Dendritic cell treated with granulocyte-macrophage colony-stimulating factor and Interleukin-4, amounts not matched to agents 40 ng/mL and 50 ng/mL, for 4 days (primary cell): ENCODE results near the gene DRD1.
"Not testable (repeated sequence)": the region's sequence is repeated elsewhere in the genome, so short reads cannot be mapped to it uniquely, and the experiment has no call there.

Source experiments
- H3K27ac Mint-ChIP-seq: one replicate; pipeline ENCODE4 v1.8.0; 2022; ENCODE audit warnings: mild to moderate bottlenecking, mixed read lengths
- H3K27me3 Mint-ChIP-seq: one replicate; pipeline ENCODE4 v1.8.0; 2022; ENCODE audit warnings: mild to moderate bottlenecking, mixed read lengths
- H3K36me3 Mint-ChIP-seq: one replicate; pipeline ENCODE4 v1.8.0; 2022; ENCODE audit warnings: low read depth, mixed read lengths
- H3K4me1 Mint-ChIP-seq: one replicate; pipeline ENCODE4 v1.8.0; 2022; ENCODE audit warnings: low read depth, mixed read lengths
- H3K4me3 Mint-ChIP-seq: one replicate; pipeline ENCODE4 v1.8.0; 2022; ENCODE audit warnings: mild to moderate bottlenecking, moderate library complexity, mixed read lengths
- H3K9me3 Mint-ChIP-seq: one replicate; pipeline ENCODE4 v1.8.0; 2022; ENCODE audit warnings: mixed read lengths
- intact Hi-C: fragments of 100-400 bp; cut with micrococcal nuclease; formaldehyde crosslinking; loops from one replicate; pipeline ENCODE4 v1.15.0; 2022

Gene DRD1

DNA sequence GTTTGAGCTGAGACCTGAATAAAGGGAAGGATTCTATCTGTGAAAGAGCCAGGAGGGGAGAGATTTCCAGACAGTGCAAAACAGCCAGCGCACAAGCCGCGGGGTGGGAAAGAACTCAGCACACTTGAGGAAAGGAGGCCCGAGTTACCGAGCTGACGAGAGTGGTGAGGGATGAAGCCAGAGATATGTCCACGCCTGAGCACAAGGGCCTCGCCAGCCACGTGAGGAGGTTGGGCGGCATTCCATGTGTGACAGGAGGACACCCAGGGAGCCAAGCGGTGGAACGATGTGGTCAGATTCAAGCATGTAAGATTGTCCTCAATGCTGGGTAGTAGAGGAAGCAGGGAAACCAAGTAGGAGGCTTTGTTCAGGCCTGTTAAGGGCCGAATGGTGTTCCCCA lies 17.4 kb upstream of the DRD1 start:
- no peak overlapping the region for H3K27ac Mint-ChIP-seq
- H3K9me3 Mint-ChIP-seq = no peaks in the 10 kb centered on the region
- H3K27me3 Mint-ChIP-seq = peaks cover 13% of the 10 kb centered on the region
- peaks cover 5% of the 10 kb centered on the region for H3K4me1 Mint-ChIP-seq
- H3K36me3 Mint-ChIP-seq = no peaks in the 10 kb centered on the region
- intact Hi-C loops = no loop called here
- H3K4me3 Mint-ChIP-seq = no peak overlapping the region

DNA sequence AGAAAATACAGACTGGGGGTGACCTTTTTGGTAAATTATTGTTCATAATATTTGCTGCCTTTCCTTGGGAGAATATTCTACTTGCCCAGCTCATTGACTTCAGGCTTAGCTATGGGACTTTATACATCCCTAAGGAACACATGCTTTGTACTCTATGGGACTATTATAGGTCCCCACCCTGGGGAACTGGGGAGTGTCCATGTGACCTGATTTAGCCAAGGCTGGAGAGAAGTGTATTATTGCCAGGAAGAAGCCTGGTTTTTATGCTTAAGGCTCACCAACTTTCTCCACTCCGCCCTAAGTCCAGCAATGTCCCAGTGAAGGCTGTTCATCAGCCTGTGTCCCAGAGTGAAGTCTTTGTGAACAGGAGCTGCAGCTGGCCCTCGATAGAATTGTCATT lies 16.6 kb upstream of the DRD1 start:
- intact Hi-C loops = no loop called here
- Mint-ChIP-seq H3K9me3 (no peaks in the 10 kb centered on the region), H3K4me1 (peaks cover 5% of the 10 kb centered on the region)

GRCh38 chr5:175460126-175460525 lies 16.1 kb upstream of the DRD1 start:
- Mint-ChIP-seq H3K4me1 (peaks cover 5% of the 10 kb centered on the region), H3K9me3 (no peaks in the 10 kb centered on the region), H3K27me3 (peaks cover 14% of the 10 kb centered on the region), H3K4me3 (no peak overlapping the region), H3K27ac (no peak overlapping the region), H3K36me3 (no peaks in the 10 kb centered on the region)
- intact Hi-C loops = no loop called here

More for the DNA sequence above, 16.6 kb upstream of the DRD1 start:
- H3K36me3 Mint-ChIP-seq = no peaks in the 10 kb centered on the region
- H3K4me3 Mint-ChIP-seq = no peak overlapping the region
- no peak overlapping the region for H3K27ac Mint-ChIP-seq
- peaks cover 14% of the 10 kb centered on the region for H3K27me3 Mint-ChIP-seq

DNA sequence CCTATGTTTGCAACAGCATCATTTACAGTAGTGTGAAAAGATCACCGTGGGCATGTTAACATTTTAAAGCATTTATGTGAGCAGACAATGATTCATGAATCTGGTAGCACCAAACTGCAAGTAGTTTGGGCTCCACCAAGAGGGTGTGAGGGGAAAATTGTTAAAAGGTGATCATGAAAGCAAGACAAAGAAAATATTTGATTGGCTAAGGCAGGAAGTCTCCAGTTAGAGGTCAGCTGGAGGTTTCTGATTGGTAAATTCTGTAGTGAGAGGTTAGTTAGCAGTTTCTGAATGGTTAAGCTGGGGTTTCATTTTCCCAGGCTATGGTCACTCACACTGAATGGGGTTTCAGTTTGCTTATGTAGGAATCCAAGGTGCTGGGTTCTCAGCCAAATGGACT lies 13.5 kb upstream of the DRD1 start:
- Mint-ChIP-seq H3K9me3 (no peaks in the 10 kb centered on the region), H3K27me3 (peaks cover 27% of the 10 kb centered on the region), H3K4me1 (no peaks in the 10 kb centered on the region), H3K36me3 (no peaks in the 10 kb centered on the region), H3K27ac (no peak overlapping the region), H3K4me3 (no peak overlapping the region)
- intact Hi-C loops = no loop called here

- Mint-ChIP-seq H3K36me3 (no peaks in the 10 kb centered on the region), H3K27me3 (peaks cover 30% of the 10 kb centered on the region), H3K4me3 (no peak overlapping the region), H3K27ac (no peak overlapping the region), H3K4me1 (no peaks in the 10 kb centered on the region), H3K9me3 (no peaks in the 10 kb centered on the region)
- intact Hi-C loops = no loop called here
These were observed 12.2 kb upstream of the DRD1 start for GRCh38 chr5:175456105-175456742.

DNA sequence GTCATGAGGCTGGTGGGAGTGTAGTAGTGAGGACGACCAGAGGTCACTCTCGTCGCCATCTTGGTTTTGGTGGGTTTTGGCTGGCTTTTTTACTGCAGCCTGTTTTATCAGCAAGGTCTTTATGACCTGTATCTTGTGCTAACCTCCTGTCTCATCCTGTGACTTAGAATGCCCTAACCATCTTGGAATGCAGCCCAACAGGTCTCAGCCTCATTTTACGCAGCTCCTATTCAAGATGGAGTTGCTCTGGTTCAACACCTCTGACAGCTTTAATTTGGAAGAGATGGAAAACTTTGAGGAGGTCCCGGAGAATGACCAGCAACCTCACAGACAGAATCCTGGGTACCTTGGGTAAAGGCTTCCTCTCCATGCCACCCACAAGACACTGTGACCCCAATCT lies 10.4 kb upstream of the DRD1 start:
- H3K36me3 Mint-ChIP-seq, H3K9me3 Mint-ChIP-seq, H3K4me3 Mint-ChIP-seq, H3K4me1 Mint-ChIP-seq, H3K27ac Mint-ChIP-seq, intact Hi-C loops: not testable (repeated sequence)
- H3K27me3 Mint-ChIP-seq = peaks cover 42% of the 10 kb centered on the region

DNA sequence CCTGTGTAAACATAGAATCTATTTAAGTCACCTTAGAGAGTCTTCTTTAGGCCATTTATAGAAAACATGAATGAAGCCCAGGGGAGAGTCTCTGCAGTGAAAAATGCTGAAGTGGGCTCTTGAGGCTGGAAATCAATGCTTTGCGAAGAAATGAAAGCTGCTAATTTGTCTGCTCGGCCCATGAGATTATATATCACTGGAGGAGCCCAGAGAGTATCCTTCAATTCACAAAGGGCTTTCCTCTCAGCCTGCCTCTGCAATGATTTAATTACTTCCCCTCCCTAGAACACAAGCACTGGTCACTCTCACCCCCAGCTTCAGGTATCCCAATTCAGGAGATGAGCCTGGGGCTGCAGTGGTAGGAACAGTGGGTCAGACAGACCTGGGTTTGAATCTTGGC lies 8.2 kb upstream of the DRD1 start:
- peaks cover 46% of the 10 kb centered on the region for H3K27me3 Mint-ChIP-seq
- H3K27ac Mint-ChIP-seq = no peak overlapping the region
- intact Hi-C loops = no loop called here
- H3K4me3 Mint-ChIP-seq = no peak overlapping the region
- H3K36me3 Mint-ChIP-seq = no peaks in the 10 kb centered on the region
- no peaks in the 10 kb centered on the region for H3K4me1 Mint-ChIP-seq
- no peaks in the 10 kb centered on the region for H3K9me3 Mint-ChIP-seq

DNA sequence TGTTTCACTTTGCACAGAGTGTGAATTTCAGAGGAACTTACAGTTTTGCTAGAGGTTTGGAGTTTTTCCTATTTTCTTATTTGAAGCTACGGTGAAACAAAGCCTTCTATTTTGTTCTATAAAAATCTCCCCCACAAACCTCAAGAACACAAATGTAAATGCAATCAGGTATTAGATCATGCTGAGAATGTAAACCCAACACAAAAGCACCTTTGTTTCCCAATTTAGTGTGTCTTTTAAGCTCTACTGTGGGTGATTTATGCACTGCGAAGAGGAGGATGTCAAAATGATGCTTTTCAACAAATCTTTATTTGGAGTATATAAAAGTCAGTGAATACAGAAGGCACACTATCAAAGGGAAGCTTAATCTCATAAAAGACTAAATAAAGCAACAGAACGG lies 4.3 kb upstream of the DRD1 start:
- intact Hi-C loops = no loop called here
- Mint-ChIP-seq H3K27ac (no peak overlapping the region), H3K4me1 (peaks cover 5% of the 10 kb centered on the region), H3K27me3 (peaks cover 65% of the 10 kb centered on the region), H3K9me3 (no peaks in the 10 kb centered on the region), H3K4me3 (no peak overlapping the region), H3K36me3 (no peaks in the 10 kb centered on the region)

DNA sequence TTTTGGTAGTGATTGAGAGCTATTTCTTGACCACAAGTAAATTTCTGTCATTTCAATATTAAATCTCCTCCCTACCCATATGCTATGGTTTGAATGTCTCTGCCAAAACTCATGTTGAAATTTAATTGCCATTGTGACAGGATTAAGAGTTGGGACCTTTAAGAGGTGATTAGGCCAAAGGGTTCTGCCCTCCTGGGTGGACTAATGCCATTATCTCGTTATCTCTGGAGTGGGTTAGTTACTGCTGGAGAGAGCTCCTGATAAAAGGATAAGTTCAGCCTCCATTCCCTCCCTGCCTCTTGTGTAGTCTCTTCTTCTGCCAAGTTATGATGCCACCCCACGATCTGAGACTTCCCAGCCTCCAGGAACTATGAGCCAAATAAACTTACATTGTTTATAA lies 3.6 kb upstream of the DRD1 start:
- no peak overlapping the region for H3K4me3 Mint-ChIP-seq
- H3K27ac Mint-ChIP-seq = no peak overlapping the region
- no peaks in the 10 kb centered on the region for H3K36me3 Mint-ChIP-seq
- H3K4me1 Mint-ChIP-seq = peaks cover 5% of the 10 kb centered on the region
- H3K9me3 Mint-ChIP-seq = no peaks in the 10 kb centered on the region
- peaks cover 67% of the 10 kb centered on the region for H3K27me3 Mint-ChIP-seq
- intact Hi-C loops = no loop called here

- intact Hi-C loops = not testable (repeated sequence)
These were observed 2.4 kb upstream of the DRD1 start for GRCh38 chr5:175446378-175446777.

GRCh38 chr5:175444905-175445456 lies 999 bp upstream of the DRD1 start:
- no peak overlapping the region for H3K27ac Mint-ChIP-seq
- intact Hi-C loops = no loop called here
- H3K4me3 Mint-ChIP-seq = no peak overlapping the region
- H3K27me3 Mint-ChIP-seq = peaks cover 72% of the 10 kb centered on the region
- H3K36me3 Mint-ChIP-seq = no peaks in the 10 kb centered on the region
- H3K9me3 Mint-ChIP-seq = no peaks in the 10 kb centered on the region
- H3K4me1 Mint-ChIP-seq = peaks cover 5% of the 10 kb centered on the region

More at GRCh38 chr5:175446378-175446777, 2.4 kb upstream of the DRD1 start:
- not testable (repeated sequence) for H3K4me1 Mint-ChIP-seq, H3K27ac Mint-ChIP-seq, H3K9me3 Mint-ChIP-seq, H3K36me3 Mint-ChIP-seq, H3K4me3 Mint-ChIP-seq
- H3K27me3 Mint-ChIP-seq = peaks cover 76% of the 10 kb centered on the region

- H3K4me3 Mint-ChIP-seq = no peak overlapping the region
- intact Hi-C loops = no loop called here
These were observed 395 bp downstream of the DRD1 start for GRCh38 chr5:175443514-175444059.

GRCh38 chr5:175438234-175438857 lies 5.6 kb downstream of the DRD1 start:
- Mint-ChIP-seq H3K9me3 (no peaks in the 10 kb centered on the region), H3K27ac (no peak overlapping the region), H3K4me3 (no peak overlapping the region), H3K27me3 (peaks cover 44% of the 10 kb centered on the region), H3K4me1 (no peaks in the 10 kb centered on the region), H3K36me3 (no peaks in the 10 kb centered on the region)
- intact Hi-C loops = no loop called here

More at GRCh38 chr5:175443514-175444059, 395 bp downstream of the DRD1 start:
- no peaks in the 10 kb centered on the region for H3K9me3 Mint-ChIP-seq
- no peaks in the 10 kb centered on the region for H3K36me3 Mint-ChIP-seq
- H3K27ac Mint-ChIP-seq = no peak overlapping the region
- H3K4me1 Mint-ChIP-seq = peaks cover 5% of the 10 kb centered on the region
- peaks cover 68% of the 10 kb centered on the region for H3K27me3 Mint-ChIP-seq

DNA sequence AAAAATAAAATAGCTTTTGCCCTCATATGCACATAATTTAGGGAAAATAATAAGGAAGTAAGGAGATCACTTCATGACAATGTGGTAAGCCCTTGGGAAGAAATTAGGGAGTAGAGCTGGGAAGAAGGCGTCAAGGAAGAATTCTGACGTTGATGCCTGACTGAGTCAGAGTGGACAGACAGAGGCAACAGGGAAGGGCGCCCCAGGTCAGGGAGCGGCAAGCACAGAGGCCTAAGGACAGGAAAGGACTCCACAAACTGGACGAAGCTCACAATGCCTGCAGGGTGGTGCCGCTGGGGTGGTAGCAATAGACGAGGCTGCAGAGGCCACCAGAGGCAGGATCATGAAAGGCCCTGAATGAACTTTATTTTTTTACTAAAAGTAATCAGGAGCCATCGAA lies 7.6 kb downstream of the DRD1 start:
- intact Hi-C loops = no loop called here
- no peaks in the 10 kb centered on the region for H3K9me3 Mint-ChIP-seq
- no peak overlapping the region for H3K27ac Mint-ChIP-seq
- peaks cover 25% of the 10 kb centered on the region for H3K27me3 Mint-ChIP-seq
- H3K4me3 Mint-ChIP-seq = no peak overlapping the region
- no peaks in the 10 kb centered on the region for H3K36me3 Mint-ChIP-seq
- H3K4me1 Mint-ChIP-seq = no peaks in the 10 kb centered on the region
